Measurements from ENCODE around the gene COQ6. TPM values are rescaled to one million over a fixed set of nuclear protein-coding genes. Genes with fewer than 3 reads are reported as not detected.
A peak's percentile ranks its signal among the peaks of the same experiment; 100 is the strongest.
"Not testable (repeated sequence)": the region's sequence is repeated elsewhere in the genome, so short reads cannot be mapped to it uniquely, and the experiment has no call there.

COQ6 gene
- 10 to 100 TPM; 18.5 to 21.5 TPM for total RNA-seq
- long read RNA-seq, transcript COQ6-201 (12 exons, 2,118 nt), result major isoform, 38 of 52 reads
- long read RNA-seq, partial matches to known transcripts, result 3 of 52 reads
- long read RNA-seq, other reads (novel, unspliced or antisense), result 9 of 52 reads

GRCh38 chr14:73949752-73950734 is at the start of gene COQ6, which contains the start of gene FAM161B:
COQ6 (plus strand) TSS chr14:73950302; CDS start chr14:73950333, 31 bp downstream.
FAM161B (minus strand) TSS chr14:73950094; CDS start chr14:73950026, 68 bp downstream.
- DNase-seq, result peak; percentile 93 to 96
- peak; percentile 83 for ATAC-seq
- intact Hi-C loops (cut with DNase I, micrococcal nuclease), result no loop called here

DNA sequence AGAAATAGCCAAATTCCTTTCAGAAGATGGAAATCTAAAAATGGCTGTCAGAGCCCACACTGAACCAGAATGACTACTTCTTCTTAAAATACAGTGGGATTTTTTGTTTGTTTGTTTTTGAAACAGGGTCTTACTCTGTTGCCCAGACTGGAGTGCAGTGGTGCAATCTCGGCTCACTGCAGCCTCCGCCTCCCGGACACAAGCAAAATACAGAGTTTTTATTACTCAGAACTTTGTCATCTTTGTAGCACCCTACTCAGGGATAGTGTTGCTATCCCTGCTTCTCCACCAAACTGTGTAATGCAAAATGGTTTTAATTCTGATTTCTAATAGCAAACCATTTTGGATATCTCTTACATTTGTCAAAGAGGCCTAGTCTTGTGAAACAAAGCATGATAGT is 47.1 kb upstream of the COQ6 start:
- intact Hi-C loops (cut with DNase I, micrococcal nuclease), result no loop called here
- no peak for DNase-seq
- ATAC-seq, result no peak

DNA sequence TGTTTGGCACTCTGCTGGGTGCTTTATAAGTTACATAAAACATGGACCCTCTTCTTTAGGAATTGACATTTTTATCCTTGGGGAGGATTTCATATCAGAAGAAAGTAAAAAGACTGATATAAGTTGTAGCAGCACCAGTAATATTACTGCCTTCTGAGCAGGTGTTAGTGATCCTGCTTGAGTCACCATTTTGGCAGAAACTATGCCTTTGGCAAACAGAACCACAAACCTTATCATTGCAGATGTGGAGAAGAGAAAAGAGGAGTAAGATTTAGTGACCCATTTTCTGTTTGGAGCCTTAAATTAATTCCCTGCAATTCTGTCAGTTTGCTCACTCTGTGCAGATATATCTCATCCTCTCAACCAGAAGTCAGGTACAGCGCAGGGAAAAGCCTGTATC is 40.4 kb upstream of the COQ6 start:
- DNase-seq, result no peak
- no peak for ATAC-seq

DNA sequence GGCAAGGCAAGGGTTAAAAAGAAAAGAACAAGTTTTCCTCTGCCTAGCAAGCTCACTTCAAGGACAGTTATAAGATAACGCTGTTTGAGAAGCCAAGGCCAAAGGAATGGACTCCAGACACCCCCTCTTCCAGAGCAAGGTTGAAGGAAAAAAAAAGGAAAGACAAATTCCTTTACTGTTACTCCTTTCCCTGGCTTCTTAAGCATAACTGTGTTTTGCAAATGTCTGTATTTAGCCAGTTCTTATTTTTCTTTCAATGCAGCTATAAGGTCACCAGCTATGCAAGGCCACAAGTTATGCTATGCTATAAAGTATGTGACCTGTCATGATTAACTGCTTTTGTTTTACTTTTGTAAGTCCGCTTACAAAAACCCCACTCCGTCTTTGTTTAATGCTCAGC is 36.8 kb upstream of the COQ6 start:
- no peak for DNase-seq
- intact Hi-C loops (cut with DNase I, micrococcal nuclease), result no loop called here

More for the DNA sequence above, 40.4 kb upstream of the COQ6 start:
- intact Hi-C loops (cut with DNase I, micrococcal nuclease), result no loop called here

DNA sequence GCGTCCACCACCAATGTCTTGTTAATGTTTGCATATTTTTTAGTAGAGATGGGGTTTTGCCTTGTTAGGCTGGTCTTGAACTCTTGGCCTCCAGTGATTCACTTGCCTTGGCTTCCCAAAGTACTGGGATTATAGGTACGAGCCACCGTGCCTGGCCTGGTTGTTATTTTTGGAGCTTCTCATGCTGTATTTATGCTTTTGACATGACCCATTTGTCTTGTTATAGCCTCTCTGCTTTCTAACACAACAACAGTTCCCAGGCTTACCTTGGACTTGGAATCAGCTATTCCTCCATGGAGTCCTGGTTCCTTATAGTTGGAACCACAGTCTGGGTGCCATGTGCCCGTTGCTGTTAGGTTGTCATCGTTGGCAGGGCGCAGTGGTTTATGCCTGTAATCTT is 33.8 kb upstream of the COQ6 start:
- intact Hi-C loops (cut with DNase I, micrococcal nuclease), result no loop called here
- no peak for ATAC-seq

More for the DNA sequence above, 36.8 kb upstream of the COQ6 start:
- no peak for ATAC-seq

GRCh38 chr14:73919457-73919856 is 30.6 kb upstream of the COQ6 start:
- ATAC-seq; intact Hi-C loops (cut with DNase I, micrococcal nuclease): not testable (repeated sequence)

More for the DNA sequence above, 33.8 kb upstream of the COQ6 start:
- no peak for DNase-seq

DNA sequence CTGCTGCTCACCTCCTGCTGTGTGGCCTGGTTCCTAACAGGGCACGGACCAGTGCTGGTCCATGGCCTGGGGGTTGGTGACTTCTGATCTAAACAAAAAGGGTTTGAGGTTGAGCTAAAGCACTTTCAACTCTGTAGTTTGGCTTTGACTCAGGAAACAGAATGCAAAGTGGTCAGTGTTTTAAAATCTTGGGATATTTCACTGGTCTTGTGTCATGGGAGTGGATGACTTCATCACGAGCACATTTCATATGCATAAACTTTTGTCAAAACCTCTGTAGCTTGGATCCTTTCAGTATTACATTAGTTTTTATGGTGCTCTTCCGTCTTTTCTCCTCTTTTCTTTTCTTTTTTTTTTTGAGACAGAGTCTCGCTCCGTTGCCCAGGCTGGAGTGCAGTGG is 25.8 kb upstream of the COQ6 start:
- ATAC-seq, result no peak

More at GRCh38 chr14:73919457-73919856, 30.6 kb upstream of the COQ6 start:
- DNase-seq, result not testable (repeated sequence)

GRCh38 chr14:73935666-73936065 is 14.4 kb upstream of the COQ6 start:
- DNase-seq, result no peak

More for the DNA sequence above, 25.8 kb upstream of the COQ6 start:
- DNase-seq, result no peak
- intact Hi-C loops (cut with DNase I, micrococcal nuclease), result no loop called here

GRCh38 chr14:73936548-73936947 is 13.6 kb upstream of the COQ6 start:
- DNase-seq (no peak), ATAC-seq (no peak)
- intact Hi-C loops (cut with DNase I, micrococcal nuclease), result no loop called here

More at GRCh38 chr14:73935666-73936065, 14.4 kb upstream of the COQ6 start:
- intact Hi-C loops (cut with DNase I, micrococcal nuclease), result no loop called here
- peak; percentile 25 for ATAC-seq

DNA sequence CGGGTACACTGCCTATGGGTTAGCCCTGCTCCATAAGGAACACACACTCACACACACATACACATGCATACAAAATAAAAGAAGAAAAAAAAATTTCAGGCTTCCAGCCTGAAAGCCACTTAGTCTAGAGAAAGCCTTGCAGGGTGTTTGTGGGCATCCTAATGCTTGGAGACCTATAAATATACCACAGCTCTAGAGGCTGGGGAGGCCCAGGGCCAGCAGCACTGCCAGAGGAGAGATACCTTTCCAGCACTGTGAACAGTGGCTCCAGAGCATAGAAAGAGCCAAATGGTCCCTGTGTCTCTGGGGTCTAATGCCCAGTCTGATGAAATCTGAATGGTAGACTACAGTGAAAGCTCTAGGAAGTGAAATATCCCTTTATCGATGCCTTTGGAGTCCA is 13.1 kb upstream of the COQ6 start:
- ATAC-seq (no peak), DNase-seq (no peak)
- intact Hi-C loops (cut with DNase I, micrococcal nuclease), result no loop called here

DNA sequence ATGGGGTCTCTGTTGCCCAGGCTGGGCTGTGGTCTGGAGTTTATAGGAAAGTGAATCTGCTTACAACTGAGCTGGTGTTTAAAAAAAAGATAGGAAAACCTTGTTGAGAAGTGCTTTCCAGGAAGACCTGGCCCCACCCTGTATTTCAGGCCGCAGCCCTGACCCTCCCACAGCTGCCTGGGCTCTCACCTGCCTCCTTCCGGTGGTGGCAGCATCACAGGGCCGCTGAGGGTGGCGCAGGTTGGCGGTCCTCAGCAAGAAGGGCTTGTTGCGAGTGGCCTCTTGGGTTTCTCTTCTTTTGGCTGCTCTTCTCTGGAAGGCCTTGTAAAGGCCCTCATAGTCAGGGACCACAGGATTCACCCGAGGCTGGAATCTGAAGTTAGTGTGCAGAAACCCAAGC is 7.9 kb upstream of the COQ6 start:
- intact Hi-C loops (cut with DNase I, micrococcal nuclease), result no loop called here
- no peak for ATAC-seq
- peak in 1 of 2 donors; percentile 23 for DNase-seq

- intact Hi-C loops (cut with DNase I, micrococcal nuclease), result no loop called here
- ATAC-seq (no peak), DNase-seq (no peak)
These were observed 7.0 kb upstream of the COQ6 start for GRCh38 chr14:73943083-73943482.

GRCh38 chr14:73944432-73945158 is 5.5 kb upstream of the COQ6 start:
- ATAC-seq (peak; percentile 58), DNase-seq (peak; percentile 34 to 35)
- intact Hi-C loops (cut with DNase I, micrococcal nuclease), result no loop called here

DNA sequence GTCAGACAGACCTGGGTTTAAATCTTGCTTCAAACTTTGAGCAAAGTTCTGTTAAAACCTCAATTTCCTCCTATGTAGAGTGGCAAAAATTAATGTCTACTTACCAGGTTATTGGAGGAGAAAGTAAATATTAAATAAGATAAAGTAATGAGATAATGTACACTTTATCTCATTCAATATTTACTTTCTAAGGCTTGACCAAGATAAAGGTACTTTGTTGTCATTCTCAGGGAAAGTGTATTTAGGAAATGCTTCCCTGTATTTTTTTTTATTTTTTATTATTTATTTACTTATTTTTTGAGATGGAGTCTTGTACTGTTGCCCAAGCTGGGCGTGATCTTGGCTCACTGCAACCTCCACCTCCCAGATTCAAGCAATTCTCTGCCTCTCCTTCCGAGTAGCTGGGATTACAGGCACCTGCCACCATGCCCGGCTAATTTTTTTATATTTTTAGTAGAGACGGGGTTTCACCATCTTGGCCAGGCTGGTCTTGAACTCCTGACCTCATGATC is 4.9 kb upstream of the COQ6 start:
- intact Hi-C loops (cut with DNase I, micrococcal nuclease), result no loop called here
- ATAC-seq (peak; percentile 45), DNase-seq (peak; percentile 60 to 68)

DNA sequence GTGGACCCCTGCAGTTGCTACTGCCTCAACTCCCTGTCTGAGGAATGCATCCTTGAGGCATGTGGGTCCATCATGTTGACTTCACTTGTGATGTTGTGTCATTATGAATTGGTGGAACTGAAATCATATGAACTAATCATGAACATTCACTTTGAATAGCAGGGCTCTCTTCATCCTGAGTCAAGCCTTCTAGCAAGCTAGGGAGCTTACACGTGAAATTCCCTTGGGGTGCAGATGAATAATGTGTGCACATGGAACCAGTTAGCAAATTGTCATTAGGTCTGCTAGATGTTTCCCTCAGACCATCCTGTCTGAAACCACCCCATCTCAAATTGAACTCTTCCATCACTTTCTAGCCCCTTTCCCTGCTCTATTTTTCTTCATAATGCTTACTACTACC is 3.6 kb downstream of the COQ6 start:
- DNase-seq (no peak), ATAC-seq (no peak)
- intact Hi-C loops (cut with DNase I, micrococcal nuclease), result no loop called here

- no peak for ATAC-seq
- intact Hi-C loops (cut with DNase I, micrococcal nuclease), result no loop called here
- DNase-seq, result no peak
These were observed 5.6 kb downstream of the COQ6 start for GRCh38 chr14:73955674-73956073.

DNA sequence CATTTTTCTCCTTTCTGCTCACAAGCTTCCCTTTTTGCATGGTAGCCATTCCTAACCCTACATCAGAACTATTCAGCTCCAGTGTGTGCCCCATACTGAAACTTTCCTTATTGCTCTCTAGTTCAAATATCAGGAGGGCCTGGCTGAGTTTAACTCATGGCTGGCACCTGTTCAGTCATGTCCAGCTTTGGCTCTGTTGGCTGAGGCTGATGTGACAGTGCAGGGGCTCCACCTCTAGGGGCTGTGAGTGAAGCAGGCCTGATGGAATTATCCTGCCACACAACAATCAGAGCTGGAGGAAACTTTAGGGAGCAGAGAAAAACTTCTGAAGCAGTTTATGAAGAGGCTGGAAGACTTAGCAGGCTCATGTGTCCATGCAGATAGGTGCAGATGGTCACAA is 8.5 kb downstream of the COQ6 start:
- peak; percentile 26 for ATAC-seq

DNA sequence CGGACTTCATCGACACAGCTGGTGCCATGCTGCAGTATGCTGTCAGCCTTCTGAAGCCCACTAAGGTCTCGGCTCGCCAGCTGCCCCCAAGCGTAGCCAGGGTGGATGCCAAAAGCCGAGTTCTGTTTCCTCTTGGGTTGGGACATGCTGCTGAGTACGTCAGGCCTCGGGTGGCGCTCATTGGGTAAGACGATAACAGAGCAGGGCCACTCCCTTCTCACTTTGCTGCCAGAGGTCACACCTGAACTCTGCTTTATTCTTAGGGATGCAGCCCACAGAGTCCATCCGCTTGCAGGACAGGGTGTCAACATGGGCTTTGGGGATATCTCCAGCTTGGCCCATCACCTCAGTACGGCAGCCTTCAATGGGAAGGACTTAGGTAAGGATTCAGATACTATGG is 11.1 kb downstream of the COQ6 start:
- intact Hi-C loops (cut with DNase I, micrococcal nuclease), result no loop called here
- DNase-seq (no peak), ATAC-seq (peak; percentile 58)

More for the DNA sequence above, 8.5 kb downstream of the COQ6 start:
- intact Hi-C loops (cut with DNase I, micrococcal nuclease), result no loop called here
- no peak for DNase-seq

- ATAC-seq (no peak), DNase-seq (no peak)
- intact Hi-C loops (cut with DNase I, micrococcal nuclease), result no loop called here
These were observed 15.1 kb downstream of the COQ6 start for GRCh38 chr14:73965216-73965615.
